ENCODE measurements around the gene MSI1. TPM values are rescaled to one million over a fixed set of nuclear protein-coding genes. Genes with fewer than 3 reads are reported as not detected.

Gene MSI1
- total and polyA plus RNA-seq, 2 of the 13 experiments (the other 11 are each of a cell fraction or from before 2014, with no cell fraction given), result 0.09 to 0.46 TPM

DNA sequence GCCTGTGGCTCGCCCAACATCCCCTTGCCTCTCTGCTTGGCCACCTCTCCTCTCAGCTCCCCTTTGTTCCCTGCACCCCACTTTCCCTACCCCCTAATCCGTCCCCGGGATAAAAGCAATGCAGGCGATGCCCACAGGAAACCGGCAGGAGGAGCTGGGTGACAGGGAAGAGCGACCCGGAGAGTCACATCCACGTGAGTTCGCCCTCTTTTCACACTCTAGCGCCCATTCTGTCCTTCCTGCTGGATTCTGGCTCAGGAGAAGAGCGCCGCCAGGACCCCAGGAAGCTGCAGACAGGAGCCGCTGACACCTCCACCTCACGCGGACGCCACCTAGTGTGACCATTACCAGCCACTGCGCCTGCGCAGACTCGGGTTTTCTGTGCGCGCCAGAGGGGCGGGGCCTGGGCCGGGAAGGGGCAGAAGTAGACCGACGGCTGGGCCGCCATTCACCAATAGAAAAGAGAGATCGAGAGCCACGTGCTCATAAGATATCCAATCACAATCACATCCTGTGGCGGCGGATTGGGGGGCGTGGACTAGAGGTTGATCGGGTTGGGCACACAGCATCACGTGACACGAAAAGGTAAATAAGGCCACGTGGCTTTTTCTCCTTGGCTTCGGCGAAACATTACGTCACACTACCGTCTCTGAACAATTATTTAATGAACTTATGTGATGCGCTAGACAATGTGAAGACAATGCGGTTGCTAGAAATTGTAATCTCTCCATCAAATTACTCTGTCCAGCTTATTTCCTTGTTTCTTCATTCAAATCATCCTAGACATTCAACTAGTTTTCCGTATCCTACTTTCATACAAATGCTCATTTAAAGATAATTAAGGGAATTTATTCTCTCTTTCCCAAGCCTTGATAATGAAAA lies 51.5 kb downstream of the MSI1 start (continued):
- TF ChIP-seq, protein P1, sequence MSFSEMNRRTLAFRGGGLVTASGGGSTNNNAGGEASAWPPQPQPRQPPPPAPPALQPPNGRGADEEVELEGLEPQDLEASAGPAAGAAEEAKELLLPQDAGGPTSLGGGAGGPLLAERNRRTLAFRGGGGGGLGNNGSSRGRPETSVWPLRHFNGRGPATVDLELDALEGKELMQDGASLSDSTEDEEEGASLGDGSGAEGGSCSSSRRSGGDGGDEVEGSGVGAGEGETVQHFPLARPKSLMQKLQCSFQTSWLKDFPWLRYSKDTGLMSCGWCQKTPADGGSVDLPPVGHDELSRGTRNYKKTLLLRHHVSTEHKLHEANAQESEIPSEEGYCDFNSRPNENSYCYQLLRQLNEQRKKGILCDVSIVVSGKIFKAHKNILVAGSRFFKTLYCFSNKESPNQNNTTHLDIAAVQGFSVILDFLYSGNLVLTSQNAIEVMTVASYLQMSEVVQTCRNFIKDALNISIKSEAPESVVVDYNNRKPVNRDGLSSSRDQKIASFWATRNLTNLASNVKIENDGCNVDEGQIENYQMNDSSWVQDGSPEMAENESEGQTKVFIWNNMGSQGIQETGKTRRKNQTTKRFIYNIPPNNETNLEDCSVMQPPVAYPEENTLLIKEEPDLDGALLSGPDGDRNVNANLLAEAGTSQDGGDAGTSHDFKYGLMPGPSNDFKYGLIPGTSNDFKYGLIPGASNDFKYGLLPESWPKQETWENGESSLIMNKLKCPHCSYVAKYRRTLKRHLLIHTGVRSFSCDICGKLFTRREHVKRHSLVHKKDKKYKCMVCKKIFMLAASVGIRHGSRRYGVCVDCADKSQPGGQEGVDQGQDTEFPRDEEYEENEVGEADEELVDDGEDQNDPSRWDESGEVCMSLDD (CRISPR knock-in tag; IDR thresholded peaks at IDR 0.05; ENCODE audit: borderline replicate concordance), result peak; percentile 58; the same call in 1 of the 2 replicates
- peak; percentile 98 for TF ChIP-seq XBP1 (CRISPR knock-in tag; IDR thresholded peaks at IDR 0.05)
- peak; percentile 27 to 54; a peak in 2 of 4 replicates for TF ChIP-seq KLF16 (CRISPR knock-in tag; IDR thresholded peaks at IDR 0.05)
- TF ChIP-seq GATAD1 (CRISPR knock-in tag; IDR thresholded peaks at IDR 0.05), result peak; percentile 73
- TF ChIP-seq, protein P2, sequence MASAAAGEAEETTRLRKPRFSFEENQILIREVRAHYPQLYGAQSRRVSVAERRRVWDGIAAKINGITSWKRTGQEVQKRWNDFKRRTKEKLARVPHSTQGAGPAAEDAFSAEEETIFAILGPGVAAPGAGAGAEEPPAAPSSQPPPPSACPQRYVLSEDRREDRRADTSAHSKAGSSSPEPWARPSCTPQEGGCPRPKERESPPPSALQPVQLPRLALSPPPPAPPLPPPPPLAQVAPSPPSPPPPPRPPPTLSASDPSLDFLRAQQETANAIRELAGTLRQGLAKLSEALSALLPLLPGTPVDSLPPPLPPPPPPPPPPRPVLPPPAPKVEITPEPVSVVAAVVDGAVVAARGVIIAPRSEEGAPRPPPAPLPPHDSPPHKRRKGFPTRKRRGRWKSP (CRISPR knock-in tag; IDR thresholded peaks at IDR 0.05), result 0 out of 2 replicates have a peak, but pooled peaks have one; percentile 55
- TF ChIP-seq ATF1 (CRISPR knock-in tag; IDR thresholded peaks at IDR 0.05), result peak; percentile 79
- TF ChIP-seq, protein P3, sequence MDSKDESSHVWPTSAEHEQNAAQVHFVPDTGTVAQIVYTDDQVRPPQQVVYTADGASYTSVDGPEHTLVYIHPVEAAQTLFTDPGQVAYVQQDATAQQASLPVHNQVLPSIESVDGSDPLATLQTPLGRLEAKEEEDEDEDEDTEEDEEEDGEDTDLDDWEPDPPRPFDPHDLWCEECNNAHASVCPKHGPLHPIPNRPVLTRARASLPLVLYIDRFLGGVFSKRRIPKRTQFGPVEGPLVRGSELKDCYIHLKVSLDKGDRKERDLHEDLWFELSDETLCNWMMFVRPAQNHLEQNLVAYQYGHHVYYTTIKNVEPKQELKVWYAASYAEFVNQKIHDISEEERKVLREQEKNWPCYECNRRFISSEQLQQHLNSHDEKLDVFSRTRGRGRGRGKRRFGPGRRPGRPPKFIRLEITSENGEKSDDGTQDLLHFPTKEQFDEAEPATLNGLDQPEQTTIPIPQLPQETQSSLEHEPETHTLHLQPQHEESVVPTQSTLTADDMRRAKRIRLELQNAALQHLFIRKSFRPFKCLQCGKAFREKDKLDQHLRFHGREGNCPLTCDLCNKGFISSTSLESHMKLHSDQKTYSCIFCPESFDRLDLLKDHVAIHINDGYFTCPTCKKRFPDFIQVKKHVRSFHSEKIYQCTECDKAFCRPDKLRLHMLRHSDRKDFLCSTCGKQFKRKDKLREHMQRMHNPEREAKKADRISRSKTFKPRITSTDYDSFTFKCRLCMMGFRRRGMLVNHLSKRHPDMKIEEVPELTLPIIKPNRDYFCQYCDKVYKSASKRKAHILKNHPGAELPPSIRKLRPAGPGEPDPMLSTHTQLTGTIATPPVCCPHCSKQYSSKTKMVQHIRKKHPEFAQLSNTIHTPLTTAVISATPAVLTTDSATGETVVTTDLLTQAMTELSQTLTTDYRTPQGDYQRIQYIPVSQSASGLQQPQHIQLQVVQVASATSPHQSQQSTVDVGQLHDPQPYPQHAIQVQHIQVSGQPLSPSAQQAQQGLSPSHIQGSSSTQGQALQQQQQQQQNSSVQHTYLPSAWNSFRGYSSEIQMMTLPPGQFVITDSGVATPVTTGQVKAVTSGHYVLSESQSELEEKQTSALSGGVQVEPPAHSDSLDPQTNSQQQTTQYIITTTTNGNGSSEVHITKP (CRISPR knock-in tag; IDR thresholded peaks at IDR 0.05; ENCODE audit: low read depth), result 0 out of 2 replicates have a peak, but pooled peaks have one; percentile 38
- TF ChIP-seq ZFP36 (IDR thresholded peaks at IDR 0.05; ENCODE audit: borderline replicate concordance, low read depth, low read length, partially characterized antibody), result no peak
- no peak for TF ChIP-seq ZBTB7A (CRISPR knock-in tag; IDR thresholded peaks at IDR 0.05)
- no peak for TF ChIP-seq MATR3 (CRISPR knock-in tag; IDR thresholded peaks at IDR 0.05)
- peak; percentile 33; the same call in 1 of the 2 replicates for TF ChIP-seq RERE (CRISPR knock-in tag; IDR thresholded peaks at IDR 0.05; ENCODE audit: low read depth)
- peak; percentile 53; the same call in 1 of the 2 replicates for TF ChIP-seq ZNF639 (CRISPR knock-in tag; conservative IDR thresholded peaks at IDR 0.05)
